Liver (tissue), 9 donors: Measurements from ENCODE around the gene CMTM1. TPM values are rescaled to one million over a fixed set of nuclear protein-coding genes. Genes with fewer than 3 reads are reported as not detected.

Experiments
- DNase-seq: peaks from one replicate; pipeline ENCODE4 v3.0.0-alpha.2; 2017; ENCODE audit warnings: low spot score
- H3K27ac ChIP-seq, 2 donors: one replicate each; pipeline ENCODE4 v1.7.0; 2013; ENCODE audit warnings: inconsistent platforms in 2 of 2, low read length in 2 of 2, control low read depth in 1 of 2, low read depth in 1 of 2, mild to moderate bottlenecking in 1 of 2
- H3K27me3 ChIP-seq, 4 donors: one replicate each; pipeline versions ENCODE4 v1.6.1 to v1.7.0; 2013; ENCODE audit warnings: low read length in 3 of 4, inconsistent platforms in 1 of 4, mild to moderate bottlenecking in 1 of 4, moderate library complexity in 1 of 4; ENCODE audit not compliant: control insufficient read depth in 4 of 4, insufficient read depth in 4 of 4
- H3K36me3 ChIP-seq, 4 donors: one replicate each; pipeline versions ENCODE4 v1.6.1 to v1.7.0; 2013; ENCODE audit warnings: low read length in 3 of 4, mild to moderate bottlenecking in 3 of 4, low read depth in 1 of 4, moderate library complexity in 1 of 4; ENCODE audit not compliant: control insufficient read depth in 4 of 4, insufficient read depth in 3 of 4
- H3K4me1 ChIP-seq, 4 donors: one replicate each; pipeline versions ENCODE4 v1.6.1 to v1.7.0; 2013; ENCODE audit warnings: low read length in 3 of 4, mild to moderate bottlenecking in 3 of 4, moderate library complexity in 1 of 4; ENCODE audit not compliant: control insufficient read depth in 4 of 4, insufficient read depth in 4 of 4
- H3K4me3 ChIP-seq, 3 donors: one replicate each; pipeline versions ENCODE4 v1.6.1 to v1.7.0; 2013; ENCODE audit warnings: low read length in 3 of 3, control low read depth in 1 of 3, low read depth in 1 of 3, mild to moderate bottlenecking in 1 of 3
- H3K9ac ChIP-seq, 2 donors: one replicate each; pipeline ENCODE4 v1.7.0; 2013; ENCODE audit warnings: low read length in 2 of 2, mild to moderate bottlenecking in 2 of 2, moderate library complexity in 2 of 2, control low read depth in 1 of 2, low read depth in 1 of 2
- H3K9me3 ChIP-seq, 4 donors: one replicate each; pipeline versions ENCODE4 v1.6.1 to v1.7.0; 2013; ENCODE audit warnings: low read length in 3 of 4; ENCODE audit not compliant: control insufficient read depth in 4 of 4
- EGR1 ChIP-seq, 2 donors: IDR thresholded peaks; 2 replicates each; pipeline ENCODE4 v1.6.1; 2016 to 2018; ENCODE audit warnings: antibody characterized with exemption in 2 of 2, low read depth in 2 of 2
- FOXA1 ChIP-seq: IDR thresholded peaks from 2 replicates; pipeline ENCODE4 v1.6.1; 2016; ENCODE audit warnings: antibody characterized with exemption
- FOXA2 ChIP-seq: IDR thresholded peaks from 2 replicates; pipeline ENCODE4 v1.6.1; 2016; ENCODE audit warnings: antibody characterized with exemption
- GABPA ChIP-seq, 2 donors: IDR thresholded peaks in 1 of 2; conservative IDR thresholded peaks in 1 of 2; 2 replicates each; pipeline ENCODE4 v1.6.1; 2016; ENCODE audit warnings: antibody characterized with exemption in 2 of 2, mild to moderate bottlenecking in 1 of 2, moderate library complexity in 1 of 2
- HNF4A ChIP-seq, 2 donors: conservative IDR thresholded peaks; 2 replicates each; pipeline ENCODE4 v1.6.1; 2016; ENCODE audit warnings: antibody characterized with exemption in 2 of 2, mild to moderate bottlenecking in 2 of 2
- HNF4G ChIP-seq: IDR thresholded peaks from 2 replicates; pipeline ENCODE4 v1.6.1; 2016; ENCODE audit warnings: antibody characterized with exemption
- NR2F2 ChIP-seq: IDR thresholded peaks from 2 replicates; pipeline ENCODE4 v1.6.1; 2016; ENCODE audit warnings: antibody characterized with exemption
- RAD21 ChIP-seq, 2 donors: IDR thresholded peaks; 2 replicates each; pipeline ENCODE4 v1.6.1; 2016; ENCODE audit warnings: antibody characterized with exemption in 2 of 2, mild to moderate bottlenecking in 2 of 2
- SP1 ChIP-seq: IDR thresholded peaks from 2 replicates; pipeline ENCODE4 v1.6.1; 2018; ENCODE audit warnings: antibody characterized with exemption, mild to moderate bottlenecking
- TAF1 ChIP-seq: conservative IDR thresholded peaks from 2 replicates; pipeline ENCODE4 v1.6.1; 2016; ENCODE audit warnings: antibody characterized with exemption, mild to moderate bottlenecking
- WGBS: extraction: QIAGEN DNeasy Blood & Tissue Kit; methylation state at CpG from one replicate; pipeline ENCODE4 v1.1.7; 2013; 5-methylcytosine and 5-hydroxymethylcytosine counted together
- polyA plus RNA-seq, 2 donors: library from polyadenylated mRNA; stranded (reverse) in 1 of 2; unstranded in 1 of 2; fragments of 200-250 nt in 1 of 2; fragments of >200 nt in 1 of 2; fragmentation: Nextera tagmentation in 1 of 2; extraction: Ambion mirVana in 1 of 2; gene quantifications; one replicate each; pipeline versions ENCODE4 v1.2.1 to v1.2.3, GENCODE V29; 2013 to 2015
- total RNA-seq, 2 donors: library from RNA; depleted of rRNA; stranded (reverse); fragments of >200 nt; gene quantifications; one replicate each; pipeline ENCODE4 v1.2.3, GENCODE V29; 2014
- TF ChIP-seq, protein P1 (sequence below): IDR thresholded peaks from 2 replicates; pipeline ENCODE4 v1.6.1; 2016; ENCODE audit warnings: antibody characterized with exemption
- TF ChIP-seq, protein P2 (sequence below): IDR thresholded peaks from 2 replicates; pipeline ENCODE4 v1.6.1; 2016; ENCODE audit warnings: antibody characterized with exemption
- TF ChIP-seq, protein P3 (sequence below): fragments of 150-350 bp; IDR thresholded peaks from 2 replicates; pipeline ENCODE4 v1.5.1; 2017; ENCODE audit warnings: improper control_type of control experiment, low read depth, low read length; ENCODE audit not compliant: missing input control
- TF ChIP-seq, protein P4 (sequence below): IDR thresholded peaks from 2 replicates; pipeline ENCODE4 v1.6.1; 2016; ENCODE audit warnings: antibody characterized with exemption, mild to moderate bottlenecking
- donor health status: healthy.
- donor health status: healthy.
- donor health status: healthy.
- donor health status: healthy.
- donor health status: healthy.

Gene CMTM1, protein sequence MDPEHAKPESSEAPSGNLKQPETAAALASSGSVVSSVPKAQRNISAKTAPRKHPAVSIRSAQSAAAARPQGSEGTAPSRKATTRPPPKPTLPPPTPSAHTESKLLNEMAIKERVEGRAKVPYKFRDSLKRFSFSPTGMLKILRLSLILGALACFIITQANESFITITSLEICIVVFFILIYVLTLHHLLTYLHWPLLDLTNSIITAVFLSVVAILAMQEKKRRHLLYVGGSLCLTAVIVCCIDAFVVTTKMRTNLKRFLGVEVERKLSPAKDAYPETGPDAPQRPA
- total RNA-seq (under 1 TPM; 0.33 to 0.84 TPM), polyA plus RNA-seq (under 1 TPM; 0.32 to 0.64 TPM)

DNA sequence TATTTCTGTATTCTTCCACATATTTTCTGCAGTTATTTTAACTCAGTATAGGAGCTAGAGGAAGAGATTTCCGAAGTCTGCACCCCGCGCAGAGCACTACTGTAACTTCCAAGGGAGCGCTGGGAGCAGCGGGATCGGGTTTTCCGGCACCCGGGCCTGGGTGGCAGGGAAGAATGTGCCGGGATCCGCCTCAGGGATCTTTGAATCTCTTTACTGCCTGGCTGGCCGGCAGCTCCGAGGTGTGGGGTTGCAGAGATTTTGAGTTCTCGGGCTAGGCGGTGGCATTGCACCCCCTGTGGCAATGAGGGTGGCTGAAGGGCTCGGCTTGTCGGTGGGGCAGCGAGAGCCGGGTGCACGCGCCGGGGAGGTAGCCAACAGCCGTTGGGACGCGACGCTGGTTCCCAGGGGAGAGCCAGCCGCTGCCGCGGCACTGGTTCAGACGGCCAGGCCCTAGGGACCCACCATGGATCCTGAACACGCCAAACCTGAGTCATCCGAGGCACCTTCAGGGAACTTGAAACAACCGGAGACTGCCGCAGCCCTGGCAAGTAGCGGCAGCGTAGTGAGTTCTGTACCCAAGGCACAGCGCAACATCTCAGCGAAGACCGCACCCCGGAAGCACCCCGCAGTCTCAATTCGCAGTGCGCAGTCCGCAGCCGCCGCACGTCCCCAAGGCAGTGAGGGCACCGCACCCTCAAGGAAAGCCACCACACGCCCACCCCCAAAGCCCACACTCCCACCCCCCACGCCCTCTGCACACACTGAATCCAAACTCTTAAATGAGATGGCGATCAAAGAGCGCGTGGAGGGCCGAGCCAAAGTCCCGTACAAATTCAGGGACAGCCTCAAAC is at the start of gene CMTM1:
Gene CMTM1 (plus strand): TSS at position 389 of the 851 bp plus-strand sequence. CDS start 75 bp downstream, at position 464.
- TF ChIP-seq, protein P1, sequence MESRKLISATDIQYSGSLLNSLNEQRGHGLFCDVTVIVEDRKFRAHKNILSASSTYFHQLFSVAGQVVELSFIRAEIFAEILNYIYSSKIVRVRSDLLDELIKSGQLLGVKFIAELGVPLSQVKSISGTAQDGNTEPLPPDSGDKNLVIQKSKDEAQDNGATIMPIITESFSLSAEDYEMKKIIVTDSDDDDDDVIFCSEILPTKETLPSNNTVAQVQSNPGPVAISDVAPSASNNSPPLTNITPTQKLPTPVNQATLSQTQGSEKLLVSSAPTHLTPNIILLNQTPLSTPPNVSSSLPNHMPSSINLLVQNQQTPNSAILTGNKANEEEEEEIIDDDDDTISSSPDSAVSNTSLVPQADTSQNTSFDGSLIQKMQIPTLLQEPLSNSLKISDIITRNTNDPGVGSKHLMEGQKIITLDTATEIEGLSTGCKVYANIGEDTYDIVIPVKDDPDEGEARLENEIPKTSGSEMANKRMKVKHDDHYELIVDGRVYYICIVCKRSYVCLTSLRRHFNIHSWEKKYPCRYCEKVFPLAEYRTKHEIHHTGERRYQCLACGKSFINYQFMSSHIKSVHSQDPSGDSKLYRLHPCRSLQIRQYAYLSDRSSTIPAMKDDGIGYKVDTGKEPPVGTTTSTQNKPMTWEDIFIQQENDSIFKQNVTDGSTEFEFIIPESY = no peak
- TF ChIP-seq, protein P2, sequence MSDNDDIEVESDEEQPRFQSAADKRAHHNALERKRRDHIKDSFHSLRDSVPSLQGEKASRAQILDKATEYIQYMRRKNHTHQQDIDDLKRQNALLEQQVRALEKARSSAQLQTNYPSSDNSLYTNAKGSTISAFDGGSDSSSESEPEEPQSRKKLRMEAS = no peak
- TF ChIP-seq SP1 (no peak), FOXA1 (no peak), HNF4A (conservative IDR thresholded peaks at IDR 0.05) (no peak), EGR1 (IDR thresholded peaks at IDR 0.05; ENCODE audit: low read depth in 2 of 2) (no peak), RAD21 (IDR thresholded peaks at IDR 0.05) (no peak), GABPA (IDR thresholded peaks at IDR 0.05 in 1 of 2, conservative IDR thresholded peaks at IDR 0.05 in 1 of 2) (no peak), TAF1 (no peak), HNF4G (no peak), NR2F2 (no peak)
- Histone ChIP-seq H3K27me3 (no peaks in the 10 kb centered on the region), H3K9me3 (no peaks in the 10 kb centered on the region), H3K4me1 (peaks cover 0 to 1% (median 0%) of the 10 kb centered on the region in 4 donors), H3K27ac (no peak within 1 kb of the TSS), H3K4me3 (no peak within 1 kb of the TSS), H3K36me3 (peaks cover 0 to 6% (median 0%) of the 10 kb centered on the region in 4 donors), H3K9ac (no peak within 1 kb of the TSS)
- DNase-seq = no peak
- WGBS = 95% methylated on average over 54 of the region's 54 CpGs

DNA sequence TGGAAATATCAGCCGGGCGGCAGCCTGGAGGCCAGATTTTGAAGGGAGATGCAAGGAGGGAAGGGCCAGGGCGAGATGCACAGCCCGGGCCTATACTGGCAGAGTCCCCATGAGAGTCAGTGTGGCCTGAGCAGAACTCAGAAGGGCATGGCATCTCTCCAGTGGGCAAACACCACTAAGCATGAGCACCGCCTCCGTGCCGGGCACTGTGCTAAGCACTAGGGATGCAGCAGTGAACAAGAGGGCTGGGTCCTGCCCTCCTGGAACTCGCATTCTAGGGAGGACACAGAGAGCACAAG is 49.8 kb upstream of the CMTM1 start:
- Histone ChIP-seq H3K27me3 (no peaks in the 10 kb centered on the region), H3K9ac (peak overlapping the region; percentile 13 to 57), H3K4me1 (peaks cover 24 to 61% (median 48%) of the 10 kb centered on the region in 4 donors), H3K9me3 (no peaks in the 10 kb centered on the region), H3K36me3 (no peaks in the 10 kb centered on the region), H3K4me3 (no peak overlapping the region), H3K27ac (peak overlapping the region; percentile 99 to 100)
- 6% methylated on average over 8 of the region's 8 CpGs for WGBS
- no peak for DNase-seq
- TF ChIP-seq GABPA (IDR thresholded peaks at IDR 0.05 in 1 of 2, conservative IDR thresholded peaks at IDR 0.05 in 1 of 2) = no peak
- TF ChIP-seq FOXA2 = no peak
- TF ChIP-seq, protein P3, sequence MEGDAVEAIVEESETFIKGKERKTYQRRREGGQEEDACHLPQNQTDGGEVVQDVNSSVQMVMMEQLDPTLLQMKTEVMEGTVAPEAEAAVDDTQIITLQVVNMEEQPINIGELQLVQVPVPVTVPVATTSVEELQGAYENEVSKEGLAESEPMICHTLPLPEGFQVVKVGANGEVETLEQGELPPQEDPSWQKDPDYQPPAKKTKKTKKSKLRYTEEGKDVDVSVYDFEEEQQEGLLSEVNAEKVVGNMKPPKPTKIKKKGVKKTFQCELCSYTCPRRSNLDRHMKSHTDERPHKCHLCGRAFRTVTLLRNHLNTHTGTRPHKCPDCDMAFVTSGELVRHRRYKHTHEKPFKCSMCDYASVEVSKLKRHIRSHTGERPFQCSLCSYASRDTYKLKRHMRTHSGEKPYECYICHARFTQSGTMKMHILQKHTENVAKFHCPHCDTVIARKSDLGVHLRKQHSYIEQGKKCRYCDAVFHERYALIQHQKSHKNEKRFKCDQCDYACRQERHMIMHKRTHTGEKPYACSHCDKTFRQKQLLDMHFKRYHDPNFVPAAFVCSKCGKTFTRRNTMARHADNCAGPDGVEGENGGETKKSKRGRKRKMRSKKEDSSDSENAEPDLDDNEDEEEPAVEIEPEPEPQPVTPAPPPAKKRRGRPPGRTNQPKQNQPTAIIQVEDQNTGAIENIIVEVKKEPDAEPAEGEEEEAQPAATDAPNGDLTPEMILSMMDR = no peak
- no peak for TF ChIP-seq SP1
- TF ChIP-seq, protein P4, sequence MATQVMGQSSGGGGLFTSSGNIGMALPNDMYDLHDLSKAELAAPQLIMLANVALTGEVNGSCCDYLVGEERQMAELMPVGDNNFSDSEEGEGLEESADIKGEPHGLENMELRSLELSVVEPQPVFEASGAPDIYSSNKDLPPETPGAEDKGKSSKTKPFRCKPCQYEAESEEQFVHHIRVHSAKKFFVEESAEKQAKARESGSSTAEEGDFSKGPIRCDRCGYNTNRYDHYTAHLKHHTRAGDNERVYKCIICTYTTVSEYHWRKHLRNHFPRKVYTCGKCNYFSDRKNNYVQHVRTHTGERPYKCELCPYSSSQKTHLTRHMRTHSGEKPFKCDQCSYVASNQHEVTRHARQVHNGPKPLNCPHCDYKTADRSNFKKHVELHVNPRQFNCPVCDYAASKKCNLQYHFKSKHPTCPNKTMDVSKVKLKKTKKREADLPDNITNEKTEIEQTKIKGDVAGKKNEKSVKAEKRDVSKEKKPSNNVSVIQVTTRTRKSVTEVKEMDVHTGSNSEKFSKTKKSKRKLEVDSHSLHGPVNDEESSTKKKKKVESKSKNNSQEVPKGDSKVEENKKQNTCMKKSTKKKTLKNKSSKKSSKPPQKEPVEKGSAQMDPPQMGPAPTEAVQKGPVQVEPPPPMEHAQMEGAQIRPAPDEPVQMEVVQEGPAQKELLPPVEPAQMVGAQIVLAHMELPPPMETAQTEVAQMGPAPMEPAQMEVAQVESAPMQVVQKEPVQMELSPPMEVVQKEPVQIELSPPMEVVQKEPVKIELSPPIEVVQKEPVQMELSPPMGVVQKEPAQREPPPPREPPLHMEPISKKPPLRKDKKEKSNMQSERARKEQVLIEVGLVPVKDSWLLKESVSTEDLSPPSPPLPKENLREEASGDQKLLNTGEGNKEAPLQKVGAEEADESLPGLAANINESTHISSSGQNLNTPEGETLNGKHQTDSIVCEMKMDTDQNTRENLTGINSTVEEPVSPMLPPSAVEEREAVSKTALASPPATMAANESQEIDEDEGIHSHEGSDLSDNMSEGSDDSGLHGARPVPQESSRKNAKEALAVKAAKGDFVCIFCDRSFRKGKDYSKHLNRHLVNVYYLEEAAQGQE = no peak
